ENCODE measurements around the gene ST8SIA2.

Gene ST8SIA2

DNA sequence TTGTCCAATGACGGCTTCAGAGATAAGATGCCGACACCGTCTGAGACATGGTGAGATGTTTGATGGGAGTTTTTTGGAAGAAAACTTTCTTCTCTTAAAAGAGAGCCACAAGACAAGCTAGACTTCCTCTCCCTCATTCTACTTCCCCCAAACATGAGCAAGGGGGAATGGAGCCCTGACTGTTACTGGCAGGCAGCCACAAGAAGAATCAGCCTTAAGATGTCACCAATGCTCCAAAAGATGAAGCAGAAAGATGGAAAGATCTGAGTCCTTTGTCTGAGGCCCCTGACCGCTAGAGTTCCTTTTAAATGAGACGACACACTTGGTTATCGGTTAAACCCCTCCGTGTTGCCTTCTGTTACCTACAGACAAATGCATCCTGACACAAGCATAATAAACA lies 108.7 kb downstream of the ST8SIA2 start:
- TF ChIP-seq ZSCAN30 (tag by site-specific recombination; IDR thresholded peaks at IDR 0.05) (no peak), ZNF394 (tag by site-specific recombination; IDR thresholded peaks at IDR 0.05; ENCODE audit: borderline replicate concordance) (no peak), ZNF2 (tag by site-specific recombination; IDR thresholded peaks at IDR 0.05) (no peak), ZXDB (tag by site-specific recombination; IDR thresholded peaks at IDR 0.05) (no peak), RBAK (tag by site-specific recombination; IDR thresholded peaks at IDR 0.05) (no peak), ZNF449 (tag by site-specific recombination; IDR thresholded peaks at IDR 0.05) (no peak), ZNF24 (tag by site-specific recombination; IDR thresholded peaks at IDR 0.05) (no peak), ZNF544 (tag by site-specific recombination; IDR thresholded peaks at IDR 0.05) (no peak), ZNF658 (tag by site-specific recombination; IDR thresholded peaks at IDR 0.05) (no peak), ZNF133 (tag by site-specific recombination; IDR thresholded peaks at IDR 0.05) (no peak), ZNF274 (IDR thresholded peaks at IDR 0.05; ENCODE audit: low read length) (no peak), ZNF274 (tag by site-specific recombination; IDR thresholded peaks at IDR 0.05; ENCODE audit: borderline replicate concordance) (no peak)
- Histone ChIP-seq H3K27ac (ENCODE audit: extremely low read depth, low read depth, low read length) (no peak overlapping the region), H3K9me3 (ENCODE audit: control insufficient read depth, insufficient read depth, low read depth, low read length) (no peaks in the 10 kb centered on the region), H3K4me1 (ENCODE audit: control insufficient read depth, insufficient read depth, low read length) (no peaks in the 10 kb centered on the region), H3K4me3 (ENCODE audit: low read depth, low read length) (no peak overlapping the region), H3K36me3 (ENCODE audit: control insufficient read depth in 2 of 2, insufficient read depth in 1 of 2, low read length in 2 of 2) (no peaks in the 10 kb centered on the region)
- ChIA-PET POLR2A (no interaction called here), CTCF (no interaction called here)

DNA sequence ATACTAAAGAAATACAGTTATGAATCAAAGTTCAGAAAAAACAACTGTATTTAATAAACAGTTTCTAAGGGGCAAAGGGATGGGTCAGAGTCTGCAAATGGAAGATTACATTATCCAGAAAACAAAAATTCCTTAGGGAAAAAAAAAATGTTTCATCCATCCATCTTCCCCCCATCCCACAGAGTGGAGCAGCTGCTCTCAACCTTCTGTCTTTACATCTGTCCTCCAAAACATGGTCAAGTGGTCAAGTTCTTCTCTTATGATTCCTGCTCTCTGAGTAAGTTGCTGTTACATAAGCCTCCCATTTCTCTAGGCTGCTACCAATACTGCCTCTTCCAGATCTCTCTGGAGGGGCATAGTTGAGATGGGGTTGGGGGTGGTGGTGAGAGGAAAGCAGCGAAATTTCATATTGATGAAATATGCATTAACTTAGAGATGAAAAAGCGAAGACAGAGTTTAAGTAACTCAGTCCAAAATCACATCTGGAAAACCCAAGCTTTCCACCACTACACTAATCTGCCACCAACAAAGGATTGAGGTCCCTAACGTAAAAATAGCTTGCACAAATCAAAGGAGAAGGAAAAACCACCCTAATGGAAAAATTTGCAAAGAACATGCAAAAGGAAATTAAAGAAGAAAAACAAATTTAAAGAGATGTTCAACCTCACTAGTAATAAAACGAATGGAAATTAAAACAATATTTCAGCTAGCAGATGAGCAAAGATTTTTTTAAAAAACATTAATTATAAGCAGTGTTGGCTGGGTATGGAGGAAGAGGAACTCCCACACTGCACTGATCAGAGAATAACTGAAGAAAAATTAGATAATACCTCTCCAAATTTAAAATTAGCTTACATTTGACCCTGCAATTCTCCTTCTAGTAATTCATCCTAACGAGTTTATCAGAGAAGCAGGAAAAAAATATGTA lies 109.5 kb downstream of the ST8SIA2 start:
- POLR2A ChIA-PET: no interaction called here

More for the DNA sequence above, 109.5 kb downstream of the ST8SIA2 start:
- Histone ChIP-seq H3K4me1 (ENCODE audit: control insufficient read depth, insufficient read depth, low read length) (no peaks in the 10 kb centered on the region), H3K4me3 (ENCODE audit: low read depth, low read length) (no peak overlapping the region), H3K9me3 (ENCODE audit: control insufficient read depth, insufficient read depth, low read depth, low read length) (no peaks in the 10 kb centered on the region; the same call in 1 of the 2 replicates), H3K27ac (ENCODE audit: extremely low read depth, low read depth, low read length) (no peak overlapping the region), H3K36me3 (ENCODE audit: control insufficient read depth in 2 of 2, insufficient read depth in 1 of 2, low read length in 2 of 2) (no peaks in the 10 kb centered on the region)
- TF ChIP-seq KLF16 (tag by site-specific recombination; IDR thresholded peaks at IDR 0.05): no peak
- no peak for TF ChIP-seq ZNF302 (tag by site-specific recombination; IDR thresholded peaks at IDR 0.05; ENCODE audit: low read depth)
- TF ChIP-seq ZNF449 (tag by site-specific recombination; IDR thresholded peaks at IDR 0.05): no peak
- no peak for TF ChIP-seq ZNF785 (tag by site-specific recombination; IDR thresholded peaks at IDR 0.05)
- TF ChIP-seq MYNN (tag by site-specific recombination; IDR thresholded peaks at IDR 0.05; ENCODE audit: borderline replicate concordance): no peak
- no peak for TF ChIP-seq ZNF148 (tag by site-specific recombination; IDR thresholded peaks at IDR 0.05; ENCODE audit: borderline replicate concordance)
- TF ChIP-seq ZNF121 (tag by site-specific recombination; IDR thresholded peaks at IDR 0.05): no peak
- no peak for TF ChIP-seq KLF1 (tag by site-specific recombination; IDR thresholded peaks at IDR 0.05)
- TF ChIP-seq BCL11B (tag by site-specific recombination; IDR thresholded peaks at IDR 0.05; ENCODE audit: low read depth): no peak
- TF ChIP-seq ZBTB20 (tag by site-specific recombination; IDR thresholded peaks at IDR 0.05): no peak
- no peak for TF ChIP-seq ZNF280C (tag by site-specific recombination; IDR thresholded peaks at IDR 0.05)
- TF ChIP-seq ZNF2 (tag by site-specific recombination; IDR thresholded peaks at IDR 0.05): no peak
- no peak for TF ChIP-seq ZNF391 (tag by site-specific recombination; IDR thresholded peaks at IDR 0.05; ENCODE audit: borderline replicate concordance, low read depth)
- no peak for TF ChIP-seq ZNF133 (tag by site-specific recombination; IDR thresholded peaks at IDR 0.05)
- no peak for TF ChIP-seq ZIC2 (tag by site-specific recombination; IDR thresholded peaks at IDR 0.05)
- CTCF ChIA-PET: interaction anchor here (0.6 kb wide), 1 partner anchor 12 kb away, joined by 3 read pairs; no protein-coding TSS in a partner anchor
